GM19025 (cell line): ENCODE data around the gene GUK1.

Experiments
- ATAC-seq: cut with Tn5 transposase; IDR thresholded peaks from one replicate; pipeline ENCODE4 v1.9.1; 2021; ENCODE audit warnings: mild to moderate bottlenecking, low read depth, moderate library complexity; ENCODE audit not compliant: unreplicated experiment

Gene GUK1

DNA sequence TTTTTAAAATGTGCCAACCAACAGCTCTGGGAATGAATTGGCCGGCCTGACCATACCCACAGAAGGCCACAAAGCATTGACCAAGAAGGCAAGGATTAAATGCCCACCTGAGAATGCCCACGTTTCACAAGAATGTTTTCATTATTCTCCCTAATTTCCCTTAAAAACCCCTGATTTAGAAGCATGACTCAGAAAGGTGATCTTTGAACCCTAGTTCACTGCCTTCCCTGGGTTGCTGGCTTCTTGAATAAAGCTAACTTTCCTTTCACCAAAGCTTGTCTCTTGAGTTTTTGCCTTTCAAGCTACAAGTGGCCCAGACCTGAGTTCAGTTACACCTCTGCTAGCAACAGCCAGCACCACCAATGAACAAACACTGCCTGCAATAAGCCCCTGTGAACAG, 16.6 kb upstream of the GUK1 start:
- no peak for ATAC-seq

DNA sequence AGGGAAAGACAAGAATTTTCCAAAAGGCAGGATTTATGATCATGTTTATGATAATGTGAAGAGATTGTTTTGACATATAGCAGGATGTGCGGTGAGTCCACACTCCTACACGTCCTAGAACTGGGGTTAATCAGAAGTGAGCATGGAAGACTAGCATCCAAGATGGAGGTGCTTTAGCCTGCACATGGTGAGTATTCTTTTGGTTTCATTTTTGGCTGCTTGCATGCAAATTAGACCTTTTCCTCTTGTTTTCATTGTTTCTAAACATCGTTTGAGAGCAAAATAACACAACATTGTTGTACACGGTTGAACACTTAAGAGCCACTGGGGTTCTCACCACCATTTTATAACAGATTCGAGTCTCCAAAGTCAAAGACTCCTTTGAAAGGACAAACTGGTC, 14.9 kb upstream of the GUK1 start:
- ATAC-seq, result no peak

DNA sequence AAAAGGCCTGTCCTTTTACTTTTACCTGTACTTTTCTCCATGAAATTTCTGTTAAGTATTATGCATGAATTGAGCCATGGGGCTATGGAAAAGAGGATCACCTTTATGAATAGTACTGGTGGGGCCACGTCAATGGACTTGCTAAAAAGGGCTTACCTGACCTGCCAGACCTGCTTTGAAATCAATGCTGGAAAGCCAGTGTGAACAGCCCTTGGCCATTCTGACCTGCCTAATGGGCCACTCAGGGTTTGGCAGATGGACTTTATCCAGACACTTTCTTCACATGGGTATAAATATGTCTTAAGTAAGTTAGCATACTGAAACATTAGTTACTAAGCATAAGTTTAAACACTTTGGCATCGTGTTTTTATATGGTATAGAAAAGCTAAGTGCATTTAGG, 8.3 kb upstream of the GUK1 start:
- no peak for ATAC-seq

DNA sequence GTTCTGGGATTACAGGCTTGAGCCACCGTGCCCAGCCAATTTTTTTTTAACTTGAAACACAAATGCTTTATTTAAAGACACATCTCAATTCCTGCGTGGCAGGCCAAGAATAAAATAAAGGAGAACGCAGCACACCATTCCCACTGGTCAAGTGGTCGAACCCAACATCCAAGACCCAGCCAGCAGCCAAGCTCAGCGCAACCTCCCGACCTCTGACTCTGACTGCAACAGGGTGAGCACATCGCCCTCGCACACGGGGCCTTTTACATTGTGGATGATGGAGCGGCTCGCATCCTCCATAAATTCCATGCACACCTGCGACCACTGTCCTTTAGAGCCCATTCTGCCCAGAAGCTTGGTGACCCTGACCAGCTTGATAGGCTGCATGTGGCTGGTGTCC, 5.5 kb upstream of the GUK1 start:
- ATAC-seq, result no peak

DNA sequence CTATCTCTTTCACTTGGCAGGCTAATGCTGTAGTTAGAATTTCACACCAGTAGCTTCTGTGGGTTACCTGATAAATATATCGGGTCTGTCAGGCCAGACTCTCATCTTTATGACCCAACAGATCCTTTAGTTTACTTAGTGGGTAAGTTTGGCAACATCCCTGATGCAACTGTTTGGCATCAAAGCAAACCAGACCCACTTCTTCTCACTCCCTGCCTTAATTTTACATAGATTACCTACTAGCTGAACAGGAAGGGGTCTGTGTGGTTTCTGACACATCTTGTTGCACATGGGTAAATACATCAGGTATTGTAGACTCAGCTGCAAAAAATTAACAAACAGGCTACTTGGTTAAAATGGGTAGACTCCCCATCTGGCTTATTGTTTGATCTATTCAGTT, 3.2 kb upstream of the GUK1 start:
- ATAC-seq, result no peak

DNA sequence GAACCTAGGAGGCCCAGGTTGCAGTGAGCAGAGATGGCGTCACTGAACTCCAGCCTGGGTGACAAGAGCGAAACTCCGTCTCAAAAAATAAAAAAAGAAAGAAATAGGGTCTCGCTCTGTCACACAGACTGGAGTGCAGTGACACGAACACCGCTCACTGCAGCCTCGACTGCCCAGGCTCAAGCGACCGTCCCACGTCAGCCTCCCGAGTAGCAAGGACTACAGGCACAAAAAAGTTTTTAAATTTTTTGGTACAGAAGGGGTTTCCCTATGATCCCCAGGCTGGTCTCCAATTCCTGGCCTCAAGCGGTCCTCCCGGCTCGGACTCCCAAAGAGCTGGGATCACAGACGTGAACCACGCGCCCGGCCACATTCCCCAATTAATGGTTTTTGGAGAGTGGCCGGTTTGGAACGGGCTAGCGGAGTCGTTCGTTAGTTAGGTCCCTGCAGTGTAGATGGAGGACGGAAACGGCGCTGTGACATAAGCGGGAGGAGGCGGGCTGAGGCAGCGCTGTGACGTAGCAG, 611 bp upstream of the GUK1 start:
- ATAC-seq, result no peak

DNA sequence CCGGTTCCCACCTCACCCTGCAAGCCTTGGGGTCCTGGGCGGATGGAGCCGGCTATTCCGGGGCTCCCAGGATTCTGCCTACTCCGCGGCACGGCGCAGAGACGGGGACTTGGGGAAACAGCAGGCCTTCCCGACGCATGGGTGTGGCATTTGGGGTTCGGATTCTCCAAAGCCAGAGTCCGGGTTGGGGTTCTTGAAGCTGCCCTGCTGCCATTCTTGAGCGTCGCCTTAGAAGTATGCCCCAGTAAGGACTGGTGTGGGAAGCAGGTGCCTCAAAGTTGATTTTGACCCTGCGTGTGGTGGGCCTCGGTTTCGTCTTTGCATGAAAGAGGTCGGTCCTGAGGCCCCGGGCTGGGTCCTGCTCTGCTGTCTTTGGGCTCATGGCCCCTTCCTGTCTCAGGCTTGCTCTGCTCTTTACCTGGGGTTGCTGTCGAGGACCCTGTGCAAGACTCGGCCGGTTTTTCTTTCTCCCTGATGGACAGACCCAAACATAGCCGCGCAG, 696 bp downstream of the GUK1 start:
- ATAC-seq, result no peak

DNA sequence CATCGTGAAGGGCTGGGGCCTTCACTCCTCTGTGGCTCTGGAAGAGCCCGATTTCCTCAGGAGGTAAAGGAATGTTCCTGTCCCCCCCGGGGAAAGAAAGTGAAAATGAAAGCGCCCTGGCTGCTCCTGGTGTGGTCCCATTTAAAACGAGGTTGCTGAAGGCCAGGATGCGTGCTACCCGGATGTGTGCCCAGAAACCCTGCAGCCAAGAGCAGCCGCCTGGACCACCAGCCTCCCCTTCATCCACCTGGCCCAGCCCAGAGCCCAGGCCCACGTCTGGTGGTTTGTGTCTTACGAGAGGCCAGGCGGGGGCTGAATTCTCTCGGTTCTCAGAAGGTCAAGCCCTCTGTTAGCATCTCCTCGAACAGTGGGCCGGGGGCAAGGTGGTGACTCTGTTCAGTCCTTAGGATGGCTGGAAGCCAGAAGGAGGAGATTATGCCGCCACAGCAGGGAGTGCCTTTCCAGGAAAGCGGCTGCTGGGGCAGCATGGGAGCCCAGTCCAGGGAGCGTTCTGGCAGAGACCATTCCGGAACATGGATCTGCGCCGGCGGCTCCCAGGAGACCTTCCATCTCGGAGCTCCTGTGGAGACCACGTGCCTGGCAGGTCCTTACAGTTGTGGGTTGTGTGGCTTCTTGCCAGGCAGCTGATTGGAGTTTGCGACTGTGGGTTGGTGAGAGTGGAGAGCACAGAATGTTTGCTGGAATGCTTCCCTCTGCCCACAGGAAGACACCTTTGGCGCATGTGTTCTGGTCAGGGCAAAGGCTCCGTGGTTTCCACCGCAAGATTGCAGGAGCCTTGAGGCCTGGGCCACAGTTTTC, 1.4 kb downstream of the GUK1 start:
- ATAC-seq, result no peak

DNA sequence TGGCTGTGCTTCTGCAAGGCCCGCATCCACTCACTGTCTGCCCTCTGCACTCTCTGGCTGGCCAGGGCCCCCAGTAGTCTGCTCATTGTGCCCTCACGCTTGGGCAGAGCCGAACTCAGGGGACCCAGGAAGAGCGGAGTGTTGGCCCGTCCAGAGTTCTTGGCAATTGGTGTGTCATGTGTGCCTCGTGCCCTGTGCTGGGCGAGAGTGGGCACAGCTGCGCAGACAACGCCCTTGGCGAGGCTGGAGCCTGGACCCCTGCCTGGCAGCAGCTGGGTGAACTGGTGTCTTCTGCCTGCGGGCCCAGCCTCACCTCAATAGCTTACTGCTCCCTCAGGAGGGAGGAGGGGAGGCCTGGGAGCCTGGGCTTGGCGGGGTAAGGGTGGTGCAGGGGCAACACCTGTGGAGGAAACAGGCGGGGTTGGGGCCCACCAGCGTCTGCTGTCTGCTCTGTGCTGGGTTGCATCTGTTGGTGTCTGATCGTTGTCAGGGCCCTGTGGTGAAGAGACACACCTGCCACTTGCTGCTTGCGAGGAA, 2.1 kb downstream of the GUK1 start:
- ATAC-seq, result no peak

DNA sequence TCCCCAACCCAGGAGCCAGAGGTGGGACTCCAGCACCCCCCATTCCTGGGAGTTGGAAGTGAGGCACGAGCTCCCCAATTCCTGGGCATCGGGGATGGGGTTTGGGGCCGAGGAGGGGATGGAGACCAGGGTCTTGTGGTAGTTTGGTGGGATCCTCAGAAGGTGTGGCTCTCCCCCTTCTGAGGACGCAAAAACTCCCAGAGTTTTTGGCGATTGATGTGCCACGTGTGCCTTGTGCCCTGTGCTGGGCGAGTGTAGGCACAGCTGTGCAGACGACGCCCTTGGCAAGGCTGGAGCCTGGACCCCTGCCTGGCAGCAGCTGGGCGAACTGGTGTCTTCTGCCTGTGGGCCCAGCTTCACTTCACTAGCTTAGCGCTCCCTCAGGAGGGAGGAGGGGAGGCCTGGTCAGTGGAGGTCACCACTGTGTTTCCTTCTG, 2.6 kb downstream of the GUK1 start:
- no peak for ATAC-seq

DNA sequence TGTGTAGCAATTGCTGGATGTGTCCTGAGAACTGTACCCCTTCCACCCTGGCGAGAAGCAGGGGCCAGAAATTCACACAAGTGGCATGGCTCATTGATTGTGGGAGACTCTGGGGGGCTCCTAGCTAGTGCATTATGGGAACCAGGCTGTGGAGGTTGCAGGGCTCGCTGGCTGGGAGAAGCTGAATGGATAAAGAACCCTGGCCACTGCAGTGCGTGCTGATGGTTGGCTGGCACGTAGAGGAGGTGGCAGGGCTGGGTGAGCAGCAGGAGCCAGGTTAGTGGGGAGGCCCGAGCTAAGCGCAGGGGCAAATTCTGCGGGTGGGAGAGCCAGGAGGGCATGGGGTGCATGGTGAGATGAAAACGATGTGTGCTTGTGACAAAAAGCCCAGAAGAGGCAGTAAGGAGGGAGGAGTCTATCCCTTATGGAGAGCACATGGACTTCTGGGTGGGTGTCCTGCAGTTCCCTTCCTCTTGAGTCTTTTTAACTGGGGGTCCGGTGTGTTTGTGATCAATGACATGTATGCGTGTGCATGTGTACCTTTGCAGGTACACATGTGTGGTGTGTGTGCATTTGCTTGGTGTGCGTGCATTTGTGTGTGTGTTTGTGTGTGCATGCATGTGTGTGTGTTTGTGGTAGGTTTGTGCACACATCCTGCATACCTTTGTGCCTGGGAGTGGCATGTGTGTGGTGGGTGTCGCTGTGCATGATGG, 3.6 kb downstream of the GUK1 start:
- no peak for ATAC-seq

DNA sequence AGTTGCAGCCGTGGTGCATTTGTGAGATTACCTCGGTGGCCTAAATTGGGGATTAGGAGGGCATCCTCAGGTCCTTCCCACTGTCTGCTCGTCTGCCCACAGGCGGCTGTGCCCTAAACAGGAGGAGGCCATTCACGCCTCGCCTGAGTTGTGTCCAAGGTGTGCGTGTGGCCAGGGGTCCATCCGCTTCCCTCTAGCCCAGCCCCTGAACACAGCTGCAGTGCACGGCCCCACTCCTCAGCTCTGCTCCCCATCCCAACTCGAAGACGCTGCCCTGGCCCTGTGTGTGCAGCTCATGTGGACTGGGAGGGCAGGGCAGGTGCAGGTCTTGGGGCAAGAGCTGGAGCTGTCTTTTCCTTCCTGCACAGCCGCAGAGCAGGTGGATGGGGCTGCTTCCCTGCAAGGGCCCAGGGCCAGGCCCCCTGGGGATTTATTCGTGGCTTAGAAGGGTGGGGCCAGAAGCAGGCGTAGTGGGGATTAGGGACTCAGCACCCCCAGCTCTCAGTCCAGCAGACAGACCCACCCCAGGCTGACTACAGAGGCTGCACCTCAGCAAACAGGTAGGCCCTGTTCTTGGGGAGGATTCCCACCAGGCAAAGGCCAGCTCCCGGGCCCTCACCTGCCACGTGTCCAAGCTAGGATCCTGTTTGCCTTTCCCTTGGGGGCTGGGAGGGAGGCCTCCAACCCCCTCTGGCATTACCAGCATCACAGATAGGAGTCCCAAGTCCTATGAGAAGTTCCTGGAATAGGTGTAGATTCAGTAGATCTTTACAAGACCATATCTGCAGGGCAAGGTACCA, 4.3 kb downstream of the GUK1 start:
- ATAC-seq, result no peak

DNA sequence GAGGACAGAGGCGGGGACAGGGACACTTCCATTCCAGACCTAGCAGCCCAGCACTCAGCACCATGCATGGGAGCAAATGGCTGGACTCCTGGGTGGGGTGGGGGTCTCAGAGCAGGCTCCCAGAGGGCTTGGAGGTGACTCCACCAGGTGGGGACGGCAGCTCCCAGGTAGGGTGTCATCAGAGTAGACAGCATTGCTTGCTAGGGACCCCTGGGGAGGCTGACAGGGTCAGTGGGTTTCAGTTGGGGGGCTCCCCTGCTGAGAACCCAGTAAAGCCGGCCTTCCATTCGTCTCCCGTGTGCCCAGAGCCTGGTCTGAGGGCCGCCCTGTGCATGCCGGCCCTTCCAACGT, 4.9 kb downstream of the GUK1 start:
- no peak for ATAC-seq

DNA sequence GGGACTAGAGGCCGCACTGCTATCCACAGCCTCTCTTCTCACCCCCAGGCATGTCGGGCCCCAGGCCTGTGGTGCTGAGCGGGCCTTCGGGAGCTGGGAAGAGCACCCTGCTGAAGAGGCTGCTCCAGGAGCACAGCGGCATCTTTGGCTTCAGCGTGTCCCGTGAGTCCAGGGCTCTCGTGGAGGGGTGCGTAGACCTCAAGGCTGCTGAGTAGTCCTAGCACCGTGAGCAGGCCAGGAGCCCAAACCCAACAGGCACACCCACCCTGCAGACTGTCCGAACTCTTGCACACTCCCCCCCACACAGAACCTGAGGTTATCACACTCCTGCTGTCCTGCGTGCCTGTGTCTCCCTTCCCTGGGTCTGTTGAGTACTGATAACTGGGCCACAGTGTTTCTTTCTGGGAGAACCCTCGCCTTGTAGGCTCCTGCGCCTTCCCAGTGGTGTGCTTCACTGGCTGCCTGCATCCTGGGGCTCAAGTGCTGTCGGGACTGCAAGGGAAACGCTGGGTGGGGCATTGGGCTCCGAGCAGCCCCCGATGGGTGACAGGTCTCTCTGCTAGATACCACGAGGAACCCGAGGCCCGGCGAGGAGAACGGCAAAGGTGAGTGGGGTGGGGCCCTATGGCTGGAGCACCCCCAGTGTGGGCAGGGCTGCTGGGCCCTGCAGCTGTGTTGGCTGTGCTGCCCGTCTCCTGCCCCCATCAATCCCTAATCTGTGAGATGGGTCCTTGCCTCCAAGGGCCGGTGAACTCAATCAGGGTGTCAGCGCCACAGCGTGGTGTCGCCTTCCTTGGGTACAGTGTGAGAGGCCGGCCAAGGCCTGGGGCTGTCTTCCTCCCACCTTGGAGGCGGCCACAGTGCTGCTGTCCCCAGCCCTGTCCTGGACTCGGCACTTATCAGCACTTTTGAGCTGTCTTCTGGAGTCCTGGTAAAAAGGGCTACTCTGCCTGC, 5.7 kb downstream of the GUK1 start:
- ATAC-seq, result no peak

DNA sequence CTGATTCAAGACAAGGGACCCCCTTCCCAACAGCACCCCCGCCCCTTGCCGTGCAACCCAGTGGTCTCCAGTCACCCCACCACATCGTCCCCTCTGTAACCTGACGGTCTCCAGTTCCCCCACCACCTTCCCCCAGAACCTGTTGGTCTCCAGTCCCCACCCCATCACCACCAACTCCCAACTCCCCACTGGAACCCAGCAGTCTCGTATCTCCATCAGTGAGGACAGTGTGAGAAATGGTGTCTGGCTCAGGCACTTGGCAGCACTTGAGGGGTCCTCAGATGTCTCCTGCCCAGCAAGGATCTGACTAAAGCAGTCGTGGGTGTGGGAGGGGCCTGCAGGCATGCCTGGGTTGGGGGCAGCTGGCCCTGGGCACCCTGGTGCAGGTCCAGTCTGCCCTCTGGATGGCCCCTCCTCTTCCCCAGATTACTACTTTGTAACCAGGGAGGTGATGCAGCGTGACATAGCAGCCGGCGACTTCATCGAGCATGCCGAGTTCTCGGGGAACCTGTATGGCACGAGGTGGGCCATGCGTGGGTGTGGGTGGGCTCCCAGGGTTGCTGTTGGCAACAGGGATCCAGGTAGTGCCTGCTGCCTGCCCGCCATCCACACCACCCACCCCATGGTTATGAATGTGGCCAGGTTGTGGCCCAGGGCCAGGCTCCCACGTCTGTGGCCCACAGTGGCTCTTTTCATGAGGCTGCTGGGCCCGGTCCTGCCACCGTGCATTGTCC, 6.5 kb downstream of the GUK1 start:
- ATAC-seq, result no peak

DNA sequence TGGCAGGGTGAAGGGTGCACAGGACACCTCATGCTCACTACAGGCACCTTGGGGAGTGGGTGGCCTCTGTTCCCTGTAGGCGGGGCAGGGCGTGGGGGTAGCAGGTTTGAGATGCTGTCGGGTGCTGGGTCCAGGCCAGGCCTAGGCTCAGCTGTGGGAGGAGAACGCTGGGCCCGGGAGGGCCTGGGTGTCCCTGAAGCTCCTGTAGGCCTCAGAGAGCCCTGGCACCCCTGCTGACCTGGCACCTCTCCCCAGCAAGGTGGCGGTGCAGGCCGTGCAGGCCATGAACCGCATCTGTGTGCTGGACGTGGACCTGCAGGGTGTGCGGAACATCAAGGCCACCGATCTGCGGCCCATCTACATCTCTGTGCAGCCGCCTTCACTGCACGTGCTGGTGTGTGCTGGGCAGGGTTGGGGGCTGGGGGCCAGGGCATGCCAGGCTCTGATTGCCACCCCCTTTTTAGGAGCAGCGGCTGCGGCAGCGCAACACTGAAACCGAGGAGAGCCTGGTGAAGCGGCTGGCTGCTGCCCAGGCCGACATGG, 7.1 kb downstream of the GUK1 start:
- ATAC-seq, result no peak

DNA sequence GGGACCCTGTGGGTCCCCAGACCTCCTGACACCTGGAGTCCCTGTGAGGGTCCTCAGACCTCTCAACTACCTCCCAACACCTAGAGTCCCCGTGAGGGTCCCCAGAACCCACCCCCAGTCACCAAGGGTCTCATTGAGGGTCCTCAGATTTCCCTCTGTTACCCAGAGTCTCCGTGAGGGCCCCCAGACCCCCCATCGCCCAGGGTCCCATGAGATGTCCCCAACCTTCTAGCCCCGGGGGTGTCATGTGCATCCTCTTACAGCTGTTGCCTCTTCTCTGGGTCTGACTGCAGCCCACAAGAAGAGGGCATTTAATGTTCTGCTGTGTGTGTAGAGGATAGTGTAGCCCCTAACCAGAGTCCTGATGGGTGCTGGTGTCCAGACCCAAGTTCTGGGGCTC, 7.7 kb downstream of the GUK1 start:
- ATAC-seq, result no peak

DNA sequence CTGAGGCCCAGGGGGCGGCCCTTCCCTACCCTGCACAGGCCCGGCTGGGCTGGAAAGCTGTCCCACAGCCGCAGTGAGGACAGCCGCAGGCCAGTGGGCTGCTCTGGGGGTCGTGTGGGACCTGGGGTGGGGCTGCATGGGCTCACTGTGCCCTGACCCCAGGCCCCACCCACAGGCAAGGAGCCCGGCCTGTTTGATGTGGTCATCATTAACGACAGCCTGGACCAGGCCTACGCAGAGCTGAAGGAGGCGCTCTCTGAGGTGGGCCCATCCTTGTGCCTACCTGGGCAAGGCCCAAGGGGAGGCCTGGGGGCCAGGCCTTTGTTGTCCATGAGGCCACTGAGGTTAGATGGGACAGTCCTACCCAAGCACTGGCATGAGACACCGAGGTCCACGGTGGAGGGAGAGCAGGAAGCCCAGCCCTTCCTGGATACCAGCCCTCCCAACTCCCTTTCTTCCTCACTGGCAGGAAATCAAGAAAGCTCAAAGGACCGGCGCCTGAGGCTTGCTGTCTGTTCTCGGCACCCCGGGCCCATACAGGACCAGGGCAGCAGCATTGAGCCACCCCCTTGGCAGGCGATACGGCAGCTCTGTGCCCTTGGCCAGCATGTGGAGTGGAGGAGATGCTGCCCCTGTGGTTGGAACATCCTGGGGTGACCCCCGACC, 8.2 kb downstream of the GUK1 start:
- ATAC-seq, result no peak
